Loucy (cell line): ENCODE data around the gene LLCFC1.

Experiments used
- EZH2phosphoT487 ChIP-seq: fragments of 200-600 bp; IDR thresholded peaks from 2 replicates; pipeline ENCODE4 v1.6.1; 2018; ENCODE audit warnings: antibody characterized with exemption, mild to moderate bottlenecking, moderate library complexity, borderline replicate concordance
- TF ChIP-seq, protein P1 (sequence below): fragments of 200-600 bp; sonication (generic); conservative IDR thresholded peaks from 2 replicates; pipeline ENCODE4 v1.5.1; 2014; ENCODE audit warnings: mild to moderate bottlenecking, antibody characterized with exemption, low read length

DNA sequence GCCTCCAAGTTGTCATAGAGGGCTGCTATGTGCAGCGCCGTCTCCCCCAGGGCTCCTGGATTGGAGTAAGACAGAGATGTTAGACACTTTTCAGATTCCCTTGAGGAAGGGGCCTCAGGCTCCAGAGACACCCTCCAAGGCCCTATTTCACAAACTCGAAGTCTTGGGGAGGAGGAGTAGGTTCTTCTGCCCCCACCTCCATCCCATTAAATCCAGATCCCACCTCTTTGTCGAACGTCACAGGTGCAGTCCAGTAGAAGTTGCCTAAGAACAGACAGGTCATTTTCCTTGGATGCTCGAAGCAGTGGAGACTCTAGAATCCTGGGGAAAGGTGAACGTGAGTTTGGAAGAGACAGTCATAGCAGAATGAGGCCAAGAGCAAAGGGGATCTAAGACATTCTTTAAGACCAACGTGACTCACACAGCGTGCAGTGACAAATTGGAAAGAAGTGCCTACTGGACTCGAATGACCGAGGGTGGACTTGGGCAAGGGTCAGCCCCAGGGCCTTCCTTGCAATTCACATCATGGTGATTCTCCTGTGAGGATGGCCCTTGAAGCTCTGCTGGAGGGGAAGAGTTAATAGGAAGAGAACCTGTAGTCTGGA lies 9.1 kb upstream of the LLCFC1 start:
- TF ChIP-seq, protein P1, sequence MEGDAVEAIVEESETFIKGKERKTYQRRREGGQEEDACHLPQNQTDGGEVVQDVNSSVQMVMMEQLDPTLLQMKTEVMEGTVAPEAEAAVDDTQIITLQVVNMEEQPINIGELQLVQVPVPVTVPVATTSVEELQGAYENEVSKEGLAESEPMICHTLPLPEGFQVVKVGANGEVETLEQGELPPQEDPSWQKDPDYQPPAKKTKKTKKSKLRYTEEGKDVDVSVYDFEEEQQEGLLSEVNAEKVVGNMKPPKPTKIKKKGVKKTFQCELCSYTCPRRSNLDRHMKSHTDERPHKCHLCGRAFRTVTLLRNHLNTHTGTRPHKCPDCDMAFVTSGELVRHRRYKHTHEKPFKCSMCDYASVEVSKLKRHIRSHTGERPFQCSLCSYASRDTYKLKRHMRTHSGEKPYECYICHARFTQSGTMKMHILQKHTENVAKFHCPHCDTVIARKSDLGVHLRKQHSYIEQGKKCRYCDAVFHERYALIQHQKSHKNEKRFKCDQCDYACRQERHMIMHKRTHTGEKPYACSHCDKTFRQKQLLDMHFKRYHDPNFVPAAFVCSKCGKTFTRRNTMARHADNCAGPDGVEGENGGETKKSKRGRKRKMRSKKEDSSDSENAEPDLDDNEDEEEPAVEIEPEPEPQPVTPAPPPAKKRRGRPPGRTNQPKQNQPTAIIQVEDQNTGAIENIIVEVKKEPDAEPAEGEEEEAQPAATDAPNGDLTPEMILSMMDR: no peak
- TF ChIP-seq EZH2phosphoT487: no peak
